Astrocyte (in vitro differentiated cells and primary cell): ENCODE data around the gene MTCH1. TPM values are rescaled to one million over a fixed set of nuclear protein-coding genes. Genes with fewer than 3 reads are reported as not detected.
"Not testable (repeated sequence)": the region's sequence is repeated elsewhere in the genome, so short reads cannot be mapped to it uniquely, and the experiment has no call there.

Experiments
- DNase-seq: peaks from one replicate; pipeline ENCODE4 v3.0.0-alpha.2; 2010; ENCODE audit warnings: low read depth
- FAIRE-seq: peaks from 2 replicates; lab custom pipeline; 2011; peaks lifted over from hg19 to GRCh38; lab: Jason Lieb, UNC
- H2AFZ ChIP-seq: 2 replicates; pipeline ENCODE4 v1.6.0; 2012; ENCODE audit warnings: low read depth, low read length, inconsistent platforms
- H3K27ac ChIP-seq: 2 replicates; pipeline ENCODE4 v1.5.1; 2011; ENCODE audit warnings: low read depth, low read length, inconsistent platforms
- H3K27me3 ChIP-seq: 2 replicates; pipeline ENCODE4 v1.6.0; 2011; ENCODE audit warnings: low read length, inconsistent platforms; ENCODE audit not compliant: insufficient read depth
- H3K36me3 ChIP-seq: 2 replicates; pipeline ENCODE4 v1.5.1; 2011; ENCODE audit warnings: low read length, inconsistent platforms; ENCODE audit not compliant: insufficient read depth
- H3K4me1 ChIP-seq: 2 replicates; pipeline ENCODE4 v1.5.1; 2011; ENCODE audit warnings: low read length, inconsistent platforms; ENCODE audit not compliant: insufficient read depth
- H3K4me2 ChIP-seq: 2 replicates; pipeline ENCODE4 v1.6.0; 2012; ENCODE audit warnings: low read length, inconsistent platforms
- H3K4me3 ChIP-seq: 2 replicates; pipeline ENCODE4 v1.5.1; 2011; ENCODE audit warnings: low read depth, mild to moderate bottlenecking, low read length, inconsistent platforms; ENCODE audit not compliant: insufficient read depth
- H3K79me2 ChIP-seq: 2 replicates; pipeline ENCODE4 v1.6.0; 2012; ENCODE audit warnings: mild to moderate bottlenecking, low read length, inconsistent platforms; ENCODE audit not compliant: insufficient read depth
- H3K9ac ChIP-seq: 2 replicates; pipeline ENCODE4 v1.6.0; 2012; ENCODE audit warnings: mild to moderate bottlenecking, low read length, inconsistent platforms
- H3K9me3 ChIP-seq: 2 replicates; pipeline ENCODE4 v1.5.1; 2012; ENCODE audit warnings: low read depth, mild to moderate bottlenecking, low read length, inconsistent platforms; ENCODE audit not compliant: insufficient read depth
- H4K20me1 ChIP-seq: 2 replicates; pipeline ENCODE4 v1.6.0; 2012; ENCODE audit warnings: low read length, inconsistent platforms; ENCODE audit not compliant: insufficient read depth
- H3K27ac Mint-ChIP-seq: one replicate; pipeline ENCODE4 v1.8.0; 2021; ENCODE audit warnings: mild to moderate bottlenecking, mixed read lengths; ENCODE audit not compliant: unreplicated experiment
- H3K27me3 Mint-ChIP-seq: one replicate; pipeline ENCODE4 v1.8.0; 2021; ENCODE audit warnings: low read depth, mixed read lengths; ENCODE audit not compliant: unreplicated experiment
- H3K36me3 Mint-ChIP-seq: one replicate; pipeline ENCODE4 v1.8.0; 2021; ENCODE audit warnings: low read depth, mixed read lengths; ENCODE audit not compliant: unreplicated experiment
- H3K4me1 Mint-ChIP-seq: one replicate; pipeline ENCODE4 v1.8.0; 2021; ENCODE audit warnings: low read depth, mixed read lengths; ENCODE audit not compliant: unreplicated experiment
- H3K4me3 Mint-ChIP-seq: one replicate; pipeline ENCODE4 v1.8.0; 2021; ENCODE audit warnings: mild to moderate bottlenecking, moderate library complexity, mixed read lengths; ENCODE audit not compliant: unreplicated experiment
- H3K9me3 Mint-ChIP-seq: one replicate; pipeline ENCODE4 v1.8.0; 2021; ENCODE audit warnings: mild to moderate bottlenecking, mixed read lengths; ENCODE audit not compliant: unreplicated experiment
- CTCF ChIP-seq: IDR thresholded peaks from 2 replicates; pipeline ENCODE4 v1.5.1; 2011; ENCODE audit warnings: low read depth, mild to moderate bottlenecking, inconsistent platforms, low read length, moderate library complexity; ENCODE audit not compliant: insufficient read depth
- EZH2 ChIP-seq: IDR thresholded peaks from 2 replicates; pipeline ENCODE4 v1.6.1; 2012; ENCODE audit warnings: mild to moderate bottlenecking, low read length, inconsistent platforms; ENCODE audit not compliant: insufficient read depth
- total RNA-seq: library from RNA; stranded (reverse); gene quantifications from 2 replicates; pipeline ENCODE4 v1.2.1, GENCODE V29; 2021

The MTCH1 gene
- total RNA-seq, 1 donor from 2014 or later = 311 TPM

GRCh38 chr6:36941561-36941960 lies 44.4 kb downstream of the MTCH1 start:
- not testable (repeated sequence) for H3K9me3 ChIP-seq, DNase-seq, H3K9ac ChIP-seq, H4K20me1 ChIP-seq, H3K4me2 ChIP-seq, H3K4me3 Mint-ChIP-seq, H3K36me3 Mint-ChIP-seq, H3K9me3 Mint-ChIP-seq, H3K27ac Mint-ChIP-seq, H3K79me2 ChIP-seq, H3K27me3 Mint-ChIP-seq, H3K27ac ChIP-seq, H3K4me1 Mint-ChIP-seq, H3K4me3 ChIP-seq, H3K4me1 ChIP-seq, FAIRE-seq, H3K36me3 ChIP-seq, H2AFZ ChIP-seq, H3K27me3 ChIP-seq

GRCh38 chr6:36940027-36940426 lies 46.0 kb downstream of the MTCH1 start:
- FAIRE-seq (no peak), DNase-seq (no peak)
- no peaks in the 10 kb centered on the region for H3K36me3 ChIP-seq
- Mint-ChIP-seq H3K4me1 (peaks cover 2% of the 10 kb centered on the region), H3K27ac (no peak overlapping the region), H3K36me3 (peaks cover 4% of the 10 kb centered on the region), H3K9me3 (no peaks in the 10 kb centered on the region), H3K27me3 (peaks cover 4% of the 10 kb centered on the region), H3K4me3 (no peak overlapping the region)
- H3K9me3 ChIP-seq = no peaks in the 10 kb centered on the region
- no peak overlapping the region for H3K27ac ChIP-seq
- peaks cover 2% of the 10 kb centered on the region for H3K27me3 ChIP-seq
- H2AFZ ChIP-seq = no peak overlapping the region
- H3K79me2 ChIP-seq = no peaks in the 10 kb centered on the region
- peaks cover 6% of the 10 kb centered on the region for H3K4me1 ChIP-seq
- no peaks in the 10 kb centered on the region for H4K20me1 ChIP-seq
- H3K9ac ChIP-seq = no peak overlapping the region
- TF ChIP-seq CTCF = no peak
- TF ChIP-seq EZH2 = no peak
- H3K4me3 ChIP-seq = no peak overlapping the region
- no peak overlapping the region for H3K4me2 ChIP-seq

- H3K4me3 Mint-ChIP-seq, H3K9ac ChIP-seq, H3K4me1 ChIP-seq, H3K79me2 ChIP-seq, H3K36me3 Mint-ChIP-seq, H3K9me3 ChIP-seq, H2AFZ ChIP-seq, H4K20me1 ChIP-seq, H3K9me3 Mint-ChIP-seq, FAIRE-seq, H3K27me3 Mint-ChIP-seq, H3K27me3 ChIP-seq, H3K4me1 Mint-ChIP-seq, H3K27ac ChIP-seq, H3K4me3 ChIP-seq, H3K4me2 ChIP-seq, H3K36me3 ChIP-seq, DNase-seq: not testable (repeated sequence)
- peak overlapping the region; percentile 86 for H3K27ac Mint-ChIP-seq
Measured at GRCh38 chr6:36939005-36939404, 47.0 kb downstream of the MTCH1 start.

- no peaks in the 10 kb centered on the region for H4K20me1 ChIP-seq
- peaks cover 9% of the 10 kb centered on the region for H3K4me1 ChIP-seq
- H3K79me2 ChIP-seq = no peaks in the 10 kb centered on the region
- H3K4me1 Mint-ChIP-seq = peaks cover 1% of the 10 kb centered on the region
- no peak overlapping the region for H3K9ac ChIP-seq
- no peak overlapping the region for H3K4me3 ChIP-seq
- H3K9me3 ChIP-seq = no peaks in the 10 kb centered on the region
- H3K27me3 Mint-ChIP-seq = peaks cover 4% of the 10 kb centered on the region
- H3K36me3 ChIP-seq = no peaks in the 10 kb centered on the region
- peaks cover 4% of the 10 kb centered on the region for H3K36me3 Mint-ChIP-seq
- TF ChIP-seq CTCF (no peak), EZH2 (no peak)
- DNase-seq = peak; percentile 78
- H3K27me3 ChIP-seq = peaks cover 2% of the 10 kb centered on the region
- H3K9me3 Mint-ChIP-seq = no peaks in the 10 kb centered on the region
- FAIRE-seq = no peak
- H3K4me3 Mint-ChIP-seq = no peak overlapping the region
- H3K27ac ChIP-seq = peak overlapping the region; percentile 15
- H3K27ac Mint-ChIP-seq = no peak overlapping the region
- H3K4me2 ChIP-seq = peak overlapping the region; percentile 13
- no peak overlapping the region for H2AFZ ChIP-seq
Measured at GRCh38 chr6:36938536-36938935, 47.5 kb downstream of the MTCH1 start.
